Osteoblast (primary cell): Measurements from ENCODE around the gene WNT3A. TPM values are rescaled to one million over a fixed set of nuclear protein-coding genes. Genes with fewer than 3 reads are reported as not detected.

Source experiments
- DNase-seq: peaks from one replicate; pipeline ENCODE4 v3.0.0; 2011; ENCODE audit warnings: low spot score, mixed read lengths; ENCODE audit not compliant: insufficient read length; ENCODE audit errors: missing footprints
- H2AFZ ChIP-seq: 2 replicates; pipeline ENCODE4 v1.6.0; 2011; ENCODE audit warnings: mild to moderate bottlenecking, low read length
- H3K27ac ChIP-seq: 2 replicates; pipeline ENCODE4 v1.5.1; 2011; ENCODE audit warnings: mild to moderate bottlenecking, low read depth, low read length, moderate library complexity
- H3K27me3 ChIP-seq: 2 replicates; pipeline ENCODE4 v1.6.0; 2012; ENCODE audit warnings: mild to moderate bottlenecking, control low read depth, inconsistent platforms, low read length, moderate library complexity; ENCODE audit not compliant: insufficient read depth
- H3K36me3 ChIP-seq: 2 replicates; pipeline ENCODE4 v1.5.1; 2011; ENCODE audit warnings: mild to moderate bottlenecking, low read length, control low read depth, moderate library complexity; ENCODE audit not compliant: insufficient read depth
- H3K4me1 ChIP-seq: 2 replicates; pipeline ENCODE4 v1.5.1; 2011; ENCODE audit warnings: mild to moderate bottlenecking, low read length, control low read depth, moderate library complexity; ENCODE audit not compliant: insufficient read depth
- H3K4me2 ChIP-seq: 2 replicates; pipeline ENCODE4 v1.6.0; 2011; ENCODE audit warnings: mild to moderate bottlenecking, low read length; ENCODE audit not compliant: insufficient read depth
- H3K4me3 ChIP-seq: fragments of 200-600 bp; sonication (generic); 3 replicates; pipeline ENCODE4 v1.5.1; 2012; ENCODE audit warnings: mild to moderate bottlenecking, low read length, inconsistent platforms; ENCODE audit not compliant: insufficient read depth
- H3K79me2 ChIP-seq: 2 replicates; pipeline ENCODE4 v1.6.0; 2012; ENCODE audit warnings: mild to moderate bottlenecking, low read length, control low read depth, inconsistent platforms; ENCODE audit not compliant: insufficient read depth
- H3K9me3 ChIP-seq: 2 replicates; pipeline ENCODE4 v1.5.1; 2011; ENCODE audit warnings: low read depth, low read length, control low read depth
- H4K20me1 ChIP-seq: 2 replicates; pipeline ENCODE4 v1.6.0; 2012; ENCODE audit warnings: mild to moderate bottlenecking, low read length, control low read depth; ENCODE audit not compliant: insufficient read depth
- total RNA-seq: library from RNA; depleted of rRNA; stranded (reverse); fragments of >200 nt; gene quantifications from 2 replicates; pipeline ENCODE4 v1.2.3, GENCODE V29; 2012
- TF ChIP-seq, protein P1 (sequence below): IDR thresholded peaks from 2 replicates; pipeline ENCODE4 v1.5.1; 2011; ENCODE audit warnings: mild to moderate bottlenecking, low read depth, low read length, moderate library complexity; ENCODE audit errors: extremely low read depth

WNT3A gene
- total RNA-seq, 1 donor, result not detected

DNA sequence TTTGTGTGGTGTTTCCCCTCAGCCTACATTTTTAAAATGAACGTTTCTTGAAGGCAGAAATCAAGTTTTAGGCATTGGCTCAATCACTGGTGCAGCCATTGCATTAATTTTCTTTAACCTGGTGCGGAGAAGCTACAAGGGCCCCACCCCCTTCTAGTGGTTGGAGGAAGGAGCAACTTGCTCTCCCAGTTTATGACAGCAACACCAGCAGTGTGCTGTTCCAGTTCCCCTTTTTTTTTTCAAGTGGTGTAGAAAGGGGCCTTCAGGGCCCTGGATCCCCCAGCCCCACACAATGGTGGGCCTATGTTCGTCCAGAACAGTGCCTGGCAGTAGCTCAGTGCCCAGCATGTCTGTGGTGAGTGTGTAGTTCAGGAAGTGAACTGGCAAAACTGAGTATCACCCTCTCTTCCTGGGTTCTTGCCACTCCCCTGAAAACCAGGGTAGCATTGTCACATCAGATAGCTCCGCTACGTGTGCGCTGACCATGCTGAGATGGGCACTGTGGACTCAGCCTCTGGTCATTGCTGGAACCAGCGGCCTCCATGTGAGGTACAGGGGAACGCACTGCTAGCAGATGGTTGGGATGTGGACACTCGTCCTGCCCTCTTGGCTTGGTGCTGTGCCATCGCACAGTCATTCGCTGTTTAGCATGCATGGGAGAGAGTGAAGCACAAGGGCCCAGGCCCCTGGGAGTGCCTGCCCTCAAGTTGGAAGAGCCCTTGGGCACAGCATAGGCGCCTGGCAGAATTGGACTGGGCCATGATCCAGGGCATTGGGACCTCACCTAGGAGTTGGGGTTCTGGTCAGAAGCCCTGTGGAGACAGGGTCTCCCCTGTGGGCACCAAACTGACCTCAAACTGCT lies 83.0 kb downstream of the WNT3A start:
- peaks cover 100% of the 10 kb centered on the region for H4K20me1 ChIP-seq
- peaks cover 55% of the 10 kb centered on the region for H3K36me3 ChIP-seq
- peaks cover 100% of the 10 kb centered on the region for H3K79me2 ChIP-seq
- H2AFZ ChIP-seq, result no peak overlapping the region
- H3K27ac ChIP-seq, result peak overlapping the region; percentile 91
- peak overlapping the region; percentile 23 for H3K4me2 ChIP-seq
- DNase-seq, result no peak
- no peaks in the 10 kb centered on the region for H3K27me3 ChIP-seq
- TF ChIP-seq, protein P1, sequence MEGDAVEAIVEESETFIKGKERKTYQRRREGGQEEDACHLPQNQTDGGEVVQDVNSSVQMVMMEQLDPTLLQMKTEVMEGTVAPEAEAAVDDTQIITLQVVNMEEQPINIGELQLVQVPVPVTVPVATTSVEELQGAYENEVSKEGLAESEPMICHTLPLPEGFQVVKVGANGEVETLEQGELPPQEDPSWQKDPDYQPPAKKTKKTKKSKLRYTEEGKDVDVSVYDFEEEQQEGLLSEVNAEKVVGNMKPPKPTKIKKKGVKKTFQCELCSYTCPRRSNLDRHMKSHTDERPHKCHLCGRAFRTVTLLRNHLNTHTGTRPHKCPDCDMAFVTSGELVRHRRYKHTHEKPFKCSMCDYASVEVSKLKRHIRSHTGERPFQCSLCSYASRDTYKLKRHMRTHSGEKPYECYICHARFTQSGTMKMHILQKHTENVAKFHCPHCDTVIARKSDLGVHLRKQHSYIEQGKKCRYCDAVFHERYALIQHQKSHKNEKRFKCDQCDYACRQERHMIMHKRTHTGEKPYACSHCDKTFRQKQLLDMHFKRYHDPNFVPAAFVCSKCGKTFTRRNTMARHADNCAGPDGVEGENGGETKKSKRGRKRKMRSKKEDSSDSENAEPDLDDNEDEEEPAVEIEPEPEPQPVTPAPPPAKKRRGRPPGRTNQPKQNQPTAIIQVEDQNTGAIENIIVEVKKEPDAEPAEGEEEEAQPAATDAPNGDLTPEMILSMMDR, result no peak
- no peak overlapping the region for H3K4me3 ChIP-seq
- peaks cover 60% of the 10 kb centered on the region for H3K4me1 ChIP-seq
- no peaks in the 10 kb centered on the region for H3K9me3 ChIP-seq

DNA sequence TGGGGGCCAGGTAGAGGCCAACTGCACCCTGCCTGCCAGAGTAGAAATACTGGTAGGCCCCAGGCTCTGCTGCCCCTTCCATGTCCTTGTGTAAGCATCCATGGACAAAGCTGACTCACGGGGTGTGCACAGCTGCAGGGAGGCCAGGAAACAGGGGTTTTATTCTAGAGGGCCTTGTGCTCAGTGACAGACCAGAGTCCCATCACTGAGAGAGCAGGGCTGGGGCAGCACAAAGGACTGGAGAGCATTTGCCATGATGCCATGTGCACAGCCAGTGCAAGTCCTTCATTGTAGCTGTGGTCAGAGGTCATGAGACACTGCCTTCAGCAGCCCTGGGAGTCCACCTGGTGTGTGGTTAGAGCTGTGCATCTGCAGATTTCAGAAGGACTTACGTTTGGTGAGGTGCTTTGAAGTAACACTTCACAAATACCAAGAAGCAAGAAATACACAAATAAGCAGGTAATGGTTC lies 83.8 kb downstream of the WNT3A start:
- Histone ChIP-seq H3K27ac (peak overlapping the region; percentile 91), H4K20me1 (peaks cover 100% of the 10 kb centered on the region), H3K27me3 (no peaks in the 10 kb centered on the region), H3K4me2 (peak overlapping the region; percentile 23), H3K4me1 (peaks cover 54% of the 10 kb centered on the region), H3K36me3 (peaks cover 51% of the 10 kb centered on the region), H3K9me3 (no peaks in the 10 kb centered on the region), H3K79me2 (peaks cover 100% of the 10 kb centered on the region), H3K4me3 (no peak overlapping the region), H2AFZ (no peak overlapping the region)
- TF ChIP-seq, protein P1, result no peak
- peak; percentile 92 for DNase-seq

DNA sequence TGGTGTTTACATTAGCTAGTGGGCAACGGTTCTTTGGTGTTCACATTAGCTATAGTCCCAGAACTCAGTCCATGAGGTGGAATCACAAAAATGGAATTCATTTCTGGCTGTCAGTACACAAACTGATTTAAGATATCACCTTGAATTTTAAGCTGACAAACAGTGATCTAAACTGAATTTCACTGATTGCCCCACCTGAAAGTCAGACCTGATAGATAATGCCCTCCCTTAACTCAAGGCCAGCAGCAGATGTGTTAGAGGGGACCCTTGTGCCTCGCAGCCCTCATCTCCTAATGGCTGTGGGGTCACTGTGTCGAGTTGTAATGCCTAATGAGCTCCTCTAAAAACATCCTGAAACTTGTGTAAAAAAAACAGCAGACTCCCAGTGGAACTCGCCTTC lies 84.3 kb downstream of the WNT3A start:
- Histone ChIP-seq H3K4me1 (peaks cover 54% of the 10 kb centered on the region), H4K20me1 (peaks cover 100% of the 10 kb centered on the region), H3K36me3 (peaks cover 55% of the 10 kb centered on the region), H2AFZ (no peak overlapping the region), H3K27me3 (no peaks in the 10 kb centered on the region), H3K4me2 (no peak overlapping the region), H3K79me2 (peaks cover 100% of the 10 kb centered on the region), H3K27ac (no peak overlapping the region), H3K9me3 (no peaks in the 10 kb centered on the region), H3K4me3 (no peak overlapping the region)
- DNase-seq, result no peak
- TF ChIP-seq, protein P1, result no peak

DNA sequence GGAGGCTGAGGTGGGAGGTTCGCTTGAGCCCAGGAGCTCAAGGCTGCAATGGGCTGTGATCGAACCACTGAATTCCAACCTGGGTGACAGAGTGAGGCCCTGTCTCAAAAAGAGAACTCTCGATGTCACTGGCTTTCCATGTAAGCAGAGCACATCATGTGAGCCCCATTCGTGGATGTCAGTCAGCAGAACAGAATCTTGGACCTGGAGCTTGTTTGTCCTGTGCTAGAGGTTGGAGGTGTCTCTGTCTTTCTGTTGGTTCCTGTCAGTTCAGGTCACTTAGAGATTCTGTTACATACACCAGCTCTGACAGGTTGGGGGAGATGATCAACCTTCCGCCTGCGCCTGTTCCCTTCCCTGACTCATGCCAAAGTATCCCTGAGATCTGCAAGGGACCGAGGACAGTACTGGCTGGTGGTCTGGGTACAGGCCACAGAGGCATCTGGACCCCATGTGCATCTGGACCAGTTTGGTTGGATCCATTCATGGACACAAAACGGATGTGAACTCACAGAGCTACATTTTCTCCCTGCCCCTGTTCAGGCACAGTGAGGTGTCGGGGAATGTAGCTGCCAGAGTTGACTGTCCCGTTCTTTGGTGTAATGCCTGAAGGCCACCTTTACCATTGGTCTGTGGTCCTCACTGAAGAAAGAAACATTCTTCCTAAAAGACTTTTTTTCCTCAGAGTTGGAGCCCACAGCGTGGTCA lies 85.7 kb downstream of the WNT3A start:
- peaks cover 100% of the 10 kb centered on the region for H3K79me2 ChIP-seq
- H3K9me3 ChIP-seq, result no peaks in the 10 kb centered on the region
- no peak for DNase-seq
- no peak overlapping the region for H3K4me2 ChIP-seq
- no peaks in the 10 kb centered on the region for H3K27me3 ChIP-seq
- no peak overlapping the region for H2AFZ ChIP-seq
- H4K20me1 ChIP-seq, result peaks cover 100% of the 10 kb centered on the region
- TF ChIP-seq, protein P1, result no peak
- H3K4me1 ChIP-seq, result peaks cover 42% of the 10 kb centered on the region
- peaks cover 66% of the 10 kb centered on the region for H3K36me3 ChIP-seq
- H3K4me3 ChIP-seq, result no peak overlapping the region
- peak overlapping the region; percentile 0 for H3K27ac ChIP-seq
